ENCODE data around the gene RNF145. TPM values are rescaled to one million over a fixed set of nuclear protein-coding genes. Genes with fewer than 3 reads are reported as not detected.

Gene RNF145
- total and polyA plus RNA-seq, 10 of the 15 experiments (the other 5 are each of a cell fraction or from before 2014, with no cell fraction given), result 9.7 to 58.1 (median 38.2) TPM

GRCh38 chr5:159181152-159181551, 28.2 kb downstream of the RNF145 start (continued):
- no peak for TF ChIP-seq CUX1 (IDR thresholded peaks at IDR 0.05; ENCODE audit: insufficient replicate concordance, low read depth, low read length)
- peak; percentile 72; the same call in 1 of the 2 replicates for TF ChIP-seq MTA2 (IDR thresholded peaks at IDR 0.05; ENCODE audit: low read depth)
- TF ChIP-seq GABPA (IDR thresholded peaks at IDR 0.05; ENCODE audit: low read depth), result no peak
- no peak for TF ChIP-seq CBFB (IDR thresholded peaks at IDR 0.05; ENCODE audit: low read depth)
- TF ChIP-seq RELB (IDR thresholded peaks at IDR 0.05; ENCODE audit: low read depth), result peak; percentile 73; the same call in 1 of the 2 replicates
- TF ChIP-seq ATF7 (IDR thresholded peaks at IDR 0.05; ENCODE audit: low read depth), result peak; percentile 56; the same call in 1 of the 2 replicates
- TF ChIP-seq BRCA1 (IDR thresholded peaks at IDR 0.05; ENCODE audit: low read depth, low read length), result no peak
- TF ChIP-seq ZNF207 (IDR thresholded peaks at IDR 0.05; ENCODE audit: borderline replicate concordance), result no peak
- TF ChIP-seq NFYB (IDR thresholded peaks at IDR 0.05; ENCODE audit: insufficient read depth, low read depth, low read length), result no peak
- TF ChIP-seq TCF7 (IDR thresholded peaks at IDR 0.05; ENCODE audit: borderline replicate concordance), result no peak
- TF ChIP-seq TBL1XR1 (IDR thresholded peaks at IDR 0.05; ENCODE audit: low read depth, low read length), result no peak
- TF ChIP-seq POLR2A (IDR thresholded peaks at IDR 0.05; ENCODE audit: low read depth, low read length), result no peak
- peak; percentile 22 to 40; a peak in 1 of 4 replicates for TF ChIP-seq EP300 (IDR thresholded peaks at IDR 0.05; ENCODE audit: borderline replicate concordance in 1 of 2, control insufficient read depth in 1 of 2, low read depth in 2 of 2, low read length in 2 of 2)
- no peak for TF ChIP-seq POLR2AphosphoS5 (IDR thresholded peaks at IDR 0.05; ENCODE audit: low read length)
- peak; percentile 28; the same call in 1 of the 2 replicates for TF ChIP-seq ZNF217 (IDR thresholded peaks at IDR 0.05)
- TF ChIP-seq CBX3 (IDR thresholded peaks at IDR 0.05; ENCODE audit: borderline replicate concordance, low read depth), result no peak
- TF ChIP-seq ZBTB40 (IDR thresholded peaks at IDR 0.05; ENCODE audit: borderline replicate concordance), result no peak
- no peak for TF ChIP-seq LARP7 (IDR thresholded peaks at IDR 0.05)
